ENCODE data around the gene PATZ1. TPM values are rescaled to one million over a fixed set of nuclear protein-coding genes. Genes with fewer than 3 reads are reported as not detected.

Gene PATZ1
- total and polyA plus RNA-seq, 2 of the 8 experiments (the other 6 are each of a cell fraction or from before 2014, with no cell fraction given), result 62.1 to 70.9 TPM

DNA sequence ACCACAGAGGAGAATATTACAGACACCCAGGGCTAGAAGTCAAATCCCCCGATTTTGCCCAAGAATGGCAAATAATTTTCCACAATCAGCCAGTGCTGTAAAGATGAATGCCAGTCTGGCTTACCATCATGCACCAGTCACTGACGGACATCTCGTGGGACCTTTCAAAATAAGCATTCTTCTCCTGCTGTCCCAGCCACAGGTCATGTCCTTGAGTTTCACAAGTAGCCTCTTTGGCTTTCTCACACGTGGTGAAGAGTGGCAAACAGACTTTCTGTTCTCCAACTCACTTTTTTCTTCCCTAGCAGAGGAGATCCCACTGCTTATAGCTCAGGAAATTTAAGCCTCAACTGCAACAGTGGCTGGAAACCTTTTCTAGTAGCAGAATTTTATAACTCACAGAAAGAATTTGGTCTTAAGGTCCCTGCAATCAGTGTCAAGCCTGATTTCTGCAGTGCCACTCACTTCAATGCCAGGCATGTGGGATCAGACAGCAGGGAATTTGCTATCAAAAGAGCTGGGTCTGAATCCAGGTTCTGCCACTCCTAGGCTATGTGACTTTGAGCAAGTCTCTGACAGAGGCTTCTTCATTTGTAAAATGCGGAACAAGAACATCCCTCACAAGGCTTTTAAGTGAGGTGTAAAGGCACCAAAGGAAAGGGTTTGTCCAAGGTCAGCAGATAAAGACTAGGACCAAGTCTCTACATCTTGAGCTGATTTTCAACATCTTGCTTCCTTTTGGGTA lies 57.5 kb downstream of the PATZ1 start:
- Histone ChIP-seq H3K27ac (ENCODE audit: low read depth, low read length) (no peak overlapping the region), H4K5ac (ENCODE audit: insufficient read length, low read depth, low read length) (no peak overlapping the region), H2BK20ac (ENCODE audit: low read length) (no peak overlapping the region), H3K79me2 (ENCODE audit: control insufficient read depth in 1 of 2, insufficient read depth in 2 of 2, low read length in 2 of 2) (no peaks in the 10 kb centered on the region), H3K4me1 (replicated peaks in 1 of 4; ENCODE audit: control insufficient read depth in 3 of 4, insufficient read depth in 4 of 4, low read length in 3 of 4) (peaks cover 0 to 16% (median 5%) of the 10 kb centered on the region in 4 experiments; a peak in 5 of 7 replicates), H3K79me1 (ENCODE audit: low read depth, low read length) (no peaks in the 10 kb centered on the region), H3K23me2 (ENCODE audit: low read depth, low read length) (peaks cover 8% of the 10 kb centered on the region), H4K20me1 (replicated peaks in 1 of 2; ENCODE audit: control insufficient read depth in 1 of 2, insufficient read depth in 2 of 2, low read length in 2 of 2) (no peaks in the 10 kb centered on the region), H2BK15ac (ENCODE audit: low read length) (no peak overlapping the region), H3K56ac (replicated peaks; ENCODE audit: insufficient read length, low read depth, low read length) (no peak overlapping the region), H4K8ac (ENCODE audit: extremely low read depth, insufficient read depth, low read length) (no peak overlapping the region), H2AK5ac (ENCODE audit: low read depth, low read length) (no peak overlapping the region), H3K23ac (ENCODE audit: insufficient read length) (no peak overlapping the region), H3K9ac (replicated peaks in 1 of 4; ENCODE audit: extremely low read depth in 1 of 4, low read depth in 3 of 4, low read length in 3 of 4) (no peak overlapping the region), H3K4ac (replicated peaks; ENCODE audit: insufficient read length, low read depth, low read length) (no peak overlapping the region), H3K14ac (ENCODE audit: insufficient read length) (no peak overlapping the region), H4K91ac (replicated peaks; ENCODE audit: insufficient read length, low read length) (no peak overlapping the region), H3K36me3 (ENCODE audit: control insufficient read depth in 2 of 4, insufficient read depth in 4 of 4, low read length in 3 of 4) (no peaks in the 10 kb centered on the region), H2BK120ac (replicated peaks; ENCODE audit: low read depth, low read length) (no peak overlapping the region), H3K9me3 (ENCODE audit: insufficient read depth in 2 of 2, low read depth in 1 of 2, low read length in 1 of 2) (no peaks in the 10 kb centered on the region), H2BK12ac (ENCODE audit: low read depth, low read length) (no peak overlapping the region), H2AFZ (ENCODE audit: low read length) (no peak overlapping the region), H2BK5ac (ENCODE audit: low read depth, low read length) (no peak overlapping the region), H3K18ac (ENCODE audit: extremely low read depth, low read length) (no peak overlapping the region), H3K27me3 (replicated peaks in 1 of 4; ENCODE audit: control insufficient read depth in 3 of 4, extremely low read depth in 1 of 4, insufficient read depth in 3 of 4, low read length in 3 of 4) (peaks cover 6 to 30% (median 20%) of the 10 kb centered on the region in 4 experiments; a peak in 6 of 7 replicates), H3K4me2 (ENCODE audit: insufficient read depth in 1 of 2, low read depth in 2 of 2, low read length in 2 of 2) (no peak overlapping the region), H3K4me3 (ENCODE audit: extremely low read depth in 1 of 4, insufficient read depth in 2 of 4, low read depth in 3 of 4, low read length in 4 of 4) (no peak overlapping the region)
- no peak for DNase-seq (ENCODE audit: low read depth in 1 of 2, low spot score in 2 of 2)
- ChIA-PET POLR2A (ENCODE audit: partially characterized antibody) (interaction anchor here (0.8 to 1.5 kb wide), 3 partner anchors 14 to 58 kb away, joined by 3 to 5 read pairs (median 3); partner anchors contain the start of gene PATZ1), CTCF (ENCODE audit: partially characterized antibody) (interaction anchor here (1.0 to 2.3 kb wide), 4 partner anchors 9 to 33 kb away, joined by 3 to 9 read pairs (median 6); no protein-coding TSS in a partner anchor)
- FAIRE-seq, result no peak
- 79% methylated on average over 5 of the region's 5 CpGs; no CpG with 5 or more reads in 1 of the 2 experiments for WGBS, 2 experiments (ENCODE audit: extremely low coverage in 1 of 2, insufficient coverage in 1 of 2, insufficient read length in 1 of 2, insufficient replicate concordance in 2 of 2, low coverage in 1 of 2, low lambda C conversion rate in 2 of 2, missing lambda C conversion rate in 1 of 2)
- TF ChIP-seq CHD1 (IDR thresholded peaks at IDR 0.05; ENCODE audit: low read depth, low read length), result no peak
